ENCODE results near the gene OSBPL2.

OSBPL2 gene

DNA sequence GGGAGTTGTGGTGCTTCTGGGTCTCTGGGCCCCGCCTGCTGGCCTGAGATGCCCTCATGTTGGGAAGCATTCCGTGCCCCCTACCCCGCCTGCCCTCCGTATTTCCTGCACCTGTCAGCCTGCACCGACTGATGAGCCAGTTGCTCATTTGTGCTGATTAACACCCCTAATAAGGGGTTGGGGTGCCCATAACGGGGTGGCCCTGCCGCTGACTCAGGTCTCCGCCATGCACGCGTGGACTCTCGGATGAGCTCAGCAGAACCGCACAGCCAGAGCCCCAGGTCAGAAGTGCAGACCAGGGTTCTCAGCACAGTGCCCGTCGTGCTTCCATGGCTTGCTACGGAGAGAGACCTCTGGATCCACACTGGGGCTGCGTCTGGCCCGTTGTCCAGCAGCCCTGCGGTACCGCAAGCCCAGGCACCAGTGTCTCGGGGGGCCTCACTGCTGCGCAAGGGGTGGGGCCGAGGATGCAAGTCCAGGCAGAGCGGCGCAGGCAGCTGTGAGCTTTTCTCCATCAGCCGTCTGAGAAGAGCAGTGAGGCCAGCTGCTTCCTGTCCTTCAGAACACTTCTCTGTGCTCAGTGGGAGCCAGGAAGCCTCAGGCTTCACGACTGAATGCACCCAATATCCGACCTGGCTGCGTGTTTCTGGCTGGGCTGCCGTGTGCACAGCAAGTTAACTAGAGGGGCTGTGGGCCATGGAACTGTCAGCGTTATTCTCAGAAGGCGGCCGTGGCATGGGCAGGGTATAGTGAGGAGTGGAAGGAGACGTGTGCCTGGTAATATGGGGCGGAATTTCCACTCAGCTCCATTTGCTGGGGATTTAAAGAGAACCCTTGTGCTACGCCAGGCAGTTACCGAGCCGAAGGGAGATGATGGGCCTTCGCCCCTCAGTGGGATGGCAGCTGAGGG is 36.9 kb upstream of the OSBPL2 start:
- TF ChIP-seq CTCF (IDR thresholded peaks at IDR 0.05; ENCODE audit: insufficient read depth, low read depth, low read length, missing control alignments), result no peak
- DNase-seq (ENCODE audit: low read depth), result peak; percentile 74
- H3K4me3 ChIP-seq (ENCODE audit: low read depth, low read length), result no peak overlapping the region

DNA sequence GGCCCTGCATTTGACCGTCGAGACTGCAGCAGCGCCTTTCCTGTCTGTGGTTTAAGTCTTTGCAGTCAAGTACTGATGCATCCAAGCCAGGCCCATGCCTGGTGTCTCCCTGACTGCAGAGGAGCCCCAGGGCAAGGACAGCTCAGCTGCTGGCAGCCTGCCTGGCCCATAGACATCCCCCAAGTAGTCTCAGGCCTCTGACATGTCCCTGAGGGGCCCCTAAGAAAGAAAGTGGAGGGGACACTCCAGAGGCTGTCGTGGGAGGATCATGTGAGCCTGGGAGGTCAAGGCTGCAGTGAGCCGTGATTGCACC is 36.3 kb upstream of the OSBPL2 start:
- no peak for TF ChIP-seq CTCF (IDR thresholded peaks at IDR 0.05; ENCODE audit: insufficient read depth, low read depth, low read length, missing control alignments)
- H3K4me3 ChIP-seq (ENCODE audit: low read depth, low read length), result no peak overlapping the region
- DNase-seq (ENCODE audit: low read depth), result no peak

GRCh38 chr20:62202676-62203377 is 35.5 kb upstream of the OSBPL2 start:
- H3K4me3 ChIP-seq (ENCODE audit: low read depth, low read length), result no peak overlapping the region
- no peak for DNase-seq (ENCODE audit: low read depth)
- no peak for TF ChIP-seq CTCF (IDR thresholded peaks at IDR 0.05; ENCODE audit: insufficient read depth, low read depth, low read length, missing control alignments)

GRCh38 chr20:62203378-62204030 is 34.8 kb upstream of the OSBPL2 start:
- TF ChIP-seq CTCF (IDR thresholded peaks at IDR 0.05; ENCODE audit: insufficient read depth, low read depth, low read length, missing control alignments), result no peak
- DNase-seq (ENCODE audit: low read depth), result no peak
- H3K4me3 ChIP-seq (ENCODE audit: low read depth, low read length), result no peak overlapping the region

DNA sequence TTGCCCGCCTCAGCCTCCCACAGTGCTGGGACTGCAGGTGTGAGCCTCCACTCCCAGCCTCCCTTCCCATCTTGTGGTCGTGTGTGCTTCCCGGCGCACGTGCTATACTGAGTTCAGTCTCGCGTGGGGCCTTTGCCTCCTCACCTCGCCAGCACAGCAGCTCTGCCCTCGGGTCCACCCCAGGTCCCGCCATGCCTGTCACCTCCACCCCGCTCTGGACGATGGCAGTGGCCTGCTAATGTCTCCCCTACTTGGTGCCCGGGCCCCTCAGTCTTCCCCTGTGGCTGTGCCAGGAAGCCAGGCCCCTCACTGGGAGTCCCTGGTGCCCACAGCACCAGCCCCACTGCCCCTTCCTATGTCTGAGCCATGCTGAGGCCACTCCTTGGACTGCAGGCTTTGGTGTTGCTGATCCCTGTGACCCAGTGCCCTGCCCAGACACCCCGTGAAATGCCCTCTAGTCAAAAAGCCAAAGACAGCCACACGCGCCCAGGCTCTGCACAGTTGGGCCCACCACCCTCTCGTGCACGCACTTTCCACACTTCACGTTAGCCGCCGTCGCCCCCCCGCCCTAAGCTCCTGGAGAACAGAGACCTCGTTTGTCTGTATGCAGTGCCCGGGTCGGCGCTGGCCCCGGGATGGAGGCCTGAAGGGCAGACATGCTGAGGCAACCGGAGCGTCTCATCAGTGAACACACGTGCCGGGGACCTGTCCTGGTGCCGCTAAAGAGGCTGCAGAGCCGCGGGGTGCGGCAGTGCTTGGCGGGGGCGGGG is 32.5 kb upstream of the OSBPL2 start:
- no peak overlapping the region for H3K4me3 ChIP-seq (ENCODE audit: low read depth, low read length)
- DNase-seq (ENCODE audit: low read depth), result no peak
- no peak for TF ChIP-seq CTCF (IDR thresholded peaks at IDR 0.05; ENCODE audit: insufficient read depth, low read depth, low read length, missing control alignments)

DNA sequence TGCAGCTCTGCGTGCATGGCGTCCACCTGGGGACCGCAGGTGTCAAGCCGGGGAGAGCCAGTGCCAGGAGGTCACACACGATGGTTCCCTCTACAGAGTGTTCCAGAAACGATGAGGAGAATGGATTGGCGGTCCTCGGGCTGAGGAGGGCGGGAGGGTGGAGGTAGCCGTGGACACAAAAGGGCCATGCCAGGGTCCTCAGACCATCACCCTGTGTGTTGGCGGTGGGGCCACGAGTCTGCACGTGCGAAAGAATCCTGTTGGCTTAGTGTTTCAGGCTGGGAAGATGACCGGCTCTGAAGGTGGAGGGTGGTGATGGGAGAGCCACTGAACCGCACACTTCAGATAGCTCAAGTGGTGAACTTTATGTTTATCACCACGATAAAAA is 31.9 kb upstream of the OSBPL2 start:
- H3K4me3 ChIP-seq (ENCODE audit: low read depth, low read length), result no peak overlapping the region
- DNase-seq (ENCODE audit: low read depth), result no peak
- TF ChIP-seq CTCF (IDR thresholded peaks at IDR 0.05; ENCODE audit: insufficient read depth, low read depth, low read length, missing control alignments), result no peak

All from GM12865 (cell line).